SK-N-SH (cell line): Measurements from ENCODE around the gene CAP2.

ENCODE experiments used
- CTCF ChIP-seq: fragments of 200-600 bp; sonication (generic); IDR thresholded peaks from 2 replicates; pipeline ENCODE4 v1.6.1; 2017; ENCODE audit warnings: antibody characterized with exemption, mild to moderate bottlenecking, moderate library complexity
- ELF1 ChIP-seq: IDR thresholded peaks from 2 replicates; pipeline ENCODE4 v1.4.0; 2012
- EP300 ChIP-seq, 2 experiments: IDR thresholded peaks; 2 replicates each; pipeline versions ENCODE4 v1.4.0 to v1.6.1; 2012; ENCODE audit warnings: borderline replicate concordance in 1 of 2, low read depth in 1 of 2, low read length in 1 of 2
- EZH2phosphoT487 ChIP-seq: fragments of 200-600 bp; sonication (generic); IDR thresholded peaks from 2 replicates; pipeline ENCODE4 v1.6.1; 2017; ENCODE audit warnings: low read depth, mixed run types, mild to moderate bottlenecking, antibody characterized with exemption, moderate library complexity, borderline replicate concordance
- JUND ChIP-seq: IDR thresholded peaks from 2 replicates; pipeline ENCODE4 v1.4.0; 2012
- NFIC ChIP-seq: IDR thresholded peaks from 2 replicates; pipeline ENCODE4 v1.4.0; 2012; ENCODE audit warnings: borderline replicate concordance
- POLR2AphosphoS5 ChIP-seq: IDR thresholded peaks from 2 replicates; pipeline ENCODE4 v1.6.1; 2012; ENCODE audit warnings: low read depth, low read length
- RAD21 ChIP-seq: IDR thresholded peaks from 2 replicates; pipeline ENCODE4 v1.6.1; 2012; ENCODE audit warnings: mild to moderate bottlenecking, low read length
- SIN3A ChIP-seq: IDR thresholded peaks from 2 replicates; pipeline ENCODE4 v1.6.1; 2012; ENCODE audit warnings: low read depth, mild to moderate bottlenecking, low read length, moderate library complexity, borderline replicate concordance
- TCF12 ChIP-seq: IDR thresholded peaks from 2 replicates; pipeline ENCODE4 v1.4.0; 2012
- TEAD4 ChIP-seq: IDR thresholded peaks from 2 replicates; pipeline ENCODE4 v1.4.0; 2012; ENCODE audit warnings: mild to moderate bottlenecking, borderline replicate concordance; ENCODE audit not compliant: insufficient read depth

GRCh38 chr6:17427062-17427461 lies 33.7 kb downstream of the CAP2 start:
- TF ChIP-seq NFIC (no peak), EP300 (IDR thresholded peaks at IDR 0.05; ENCODE audit: borderline replicate concordance in 1 of 2, low read depth in 1 of 2, low read length in 1 of 2) (no peak), CTCF (no peak), RAD21 (no peak), JUND (no peak), EZH2phosphoT487 (no peak), SIN3A (no peak), TEAD4 (no peak), ELF1 (no peak), TCF12 (no peak), POLR2AphosphoS5 (no peak)
